ENCODE results near the gene NPFFR1.

Gene NPFFR1

GRCh38 chr10:70289739-70290138, 5.9 kb upstream of the NPFFR1 start:
- no peak for DNase-seq (ENCODE audit: low read depth)
- no peak overlapping the region for H3K4me3 ChIP-seq (ENCODE audit: low read length)
- TF ChIP-seq, protein P1, sequence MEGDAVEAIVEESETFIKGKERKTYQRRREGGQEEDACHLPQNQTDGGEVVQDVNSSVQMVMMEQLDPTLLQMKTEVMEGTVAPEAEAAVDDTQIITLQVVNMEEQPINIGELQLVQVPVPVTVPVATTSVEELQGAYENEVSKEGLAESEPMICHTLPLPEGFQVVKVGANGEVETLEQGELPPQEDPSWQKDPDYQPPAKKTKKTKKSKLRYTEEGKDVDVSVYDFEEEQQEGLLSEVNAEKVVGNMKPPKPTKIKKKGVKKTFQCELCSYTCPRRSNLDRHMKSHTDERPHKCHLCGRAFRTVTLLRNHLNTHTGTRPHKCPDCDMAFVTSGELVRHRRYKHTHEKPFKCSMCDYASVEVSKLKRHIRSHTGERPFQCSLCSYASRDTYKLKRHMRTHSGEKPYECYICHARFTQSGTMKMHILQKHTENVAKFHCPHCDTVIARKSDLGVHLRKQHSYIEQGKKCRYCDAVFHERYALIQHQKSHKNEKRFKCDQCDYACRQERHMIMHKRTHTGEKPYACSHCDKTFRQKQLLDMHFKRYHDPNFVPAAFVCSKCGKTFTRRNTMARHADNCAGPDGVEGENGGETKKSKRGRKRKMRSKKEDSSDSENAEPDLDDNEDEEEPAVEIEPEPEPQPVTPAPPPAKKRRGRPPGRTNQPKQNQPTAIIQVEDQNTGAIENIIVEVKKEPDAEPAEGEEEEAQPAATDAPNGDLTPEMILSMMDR (conservative IDR thresholded peaks at IDR 0.05; ENCODE audit: low read depth, low read length): no peak

GRCh38 chr10:70286616-70287015, 2.8 kb upstream of the NPFFR1 start:
- TF ChIP-seq, protein P1 (conservative IDR thresholded peaks at IDR 0.05; ENCODE audit: low read depth, low read length): no peak
- no peak overlapping the region for H3K4me3 ChIP-seq (ENCODE audit: low read length)
- DNase-seq (ENCODE audit: low read depth): no peak

GRCh38 chr10:70285476-70285831, 1.6 kb upstream of the NPFFR1 start:
- DNase-seq (ENCODE audit: low read depth): no peak
- no peak overlapping the region for H3K4me3 ChIP-seq (ENCODE audit: low read length)
- TF ChIP-seq, protein P1 (conservative IDR thresholded peaks at IDR 0.05; ENCODE audit: low read depth, low read length): no peak

DNA sequence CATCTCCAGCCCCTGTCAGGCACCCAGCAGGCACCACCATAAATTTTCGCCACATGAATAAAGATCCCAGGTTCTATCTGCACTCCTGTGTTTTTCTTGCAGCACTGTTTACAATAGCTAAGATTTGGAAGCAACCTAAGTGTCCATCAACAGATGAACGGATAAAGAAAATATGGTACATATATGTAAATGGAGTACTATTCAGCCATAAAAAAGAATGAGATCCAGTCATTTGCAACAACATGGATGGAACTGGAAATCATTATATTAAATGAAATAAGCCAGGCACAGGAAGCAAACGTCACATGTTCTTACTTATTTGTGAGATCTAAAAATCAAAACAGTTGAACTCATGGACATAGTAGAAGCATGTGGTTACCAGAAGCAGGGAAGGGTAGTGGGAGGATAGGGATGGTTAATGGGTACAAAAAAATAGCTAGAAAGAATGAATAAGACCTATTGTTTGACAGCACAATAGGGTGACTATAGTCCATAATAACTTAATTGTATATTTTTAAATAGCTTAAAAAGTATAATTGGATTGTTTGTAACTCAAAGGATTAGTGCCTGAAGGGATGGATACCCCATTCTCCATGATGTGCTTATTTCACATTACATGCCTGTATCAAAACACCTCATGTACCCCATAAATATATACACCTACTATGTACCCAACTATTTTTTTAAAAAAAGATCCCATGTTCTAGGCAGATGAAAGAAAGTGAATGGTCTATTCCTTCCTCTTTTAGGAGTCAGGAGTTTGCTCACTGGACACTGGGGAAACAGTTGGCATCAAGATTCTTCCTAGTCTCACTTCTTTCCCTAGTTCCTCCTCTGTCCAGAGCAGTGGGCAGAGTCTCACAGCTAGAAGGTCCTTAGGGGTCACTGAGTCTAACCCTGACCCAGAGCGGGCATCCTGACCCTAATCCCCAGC, 1.0 kb upstream of the NPFFR1 start:
- TF ChIP-seq, protein P1 (conservative IDR thresholded peaks at IDR 0.05; ENCODE audit: low read depth, low read length): no peak
- H3K4me3 ChIP-seq (ENCODE audit: low read length): no peak overlapping the region
- DNase-seq (ENCODE audit: low read depth): no peak

- DNase-seq (ENCODE audit: low read depth): no peak
- TF ChIP-seq, protein P1 (conservative IDR thresholded peaks at IDR 0.05; ENCODE audit: low read depth, low read length): no peak
- no peak overlapping the region for H3K4me3 ChIP-seq (ENCODE audit: low read length)
Measured at GRCh38 chr10:70283071-70283444, 746 bp downstream of the NPFFR1 start.

DNA sequence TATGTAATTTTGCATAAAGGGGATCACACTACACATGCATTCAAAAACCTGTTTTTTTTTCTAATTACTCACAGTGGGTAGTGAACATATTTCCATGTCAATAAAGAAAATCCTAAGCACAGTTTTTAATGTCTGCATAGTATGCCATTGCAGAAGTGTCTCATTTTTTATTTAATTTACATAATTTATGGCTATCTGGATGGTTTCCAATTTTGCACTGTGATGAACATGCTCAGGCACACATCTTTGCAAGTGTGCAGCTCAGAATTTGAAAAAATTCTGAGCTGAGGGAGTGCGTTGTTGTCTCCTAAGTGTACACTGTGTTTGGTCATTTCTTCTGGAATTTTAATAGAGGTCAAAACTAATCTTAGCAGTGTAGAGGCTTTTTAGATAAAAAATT, 2.2 kb downstream of the NPFFR1 start:
- TF ChIP-seq, protein P1 (conservative IDR thresholded peaks at IDR 0.05; ENCODE audit: low read depth, low read length): no peak
- DNase-seq (ENCODE audit: low read depth): no peak

DNA sequence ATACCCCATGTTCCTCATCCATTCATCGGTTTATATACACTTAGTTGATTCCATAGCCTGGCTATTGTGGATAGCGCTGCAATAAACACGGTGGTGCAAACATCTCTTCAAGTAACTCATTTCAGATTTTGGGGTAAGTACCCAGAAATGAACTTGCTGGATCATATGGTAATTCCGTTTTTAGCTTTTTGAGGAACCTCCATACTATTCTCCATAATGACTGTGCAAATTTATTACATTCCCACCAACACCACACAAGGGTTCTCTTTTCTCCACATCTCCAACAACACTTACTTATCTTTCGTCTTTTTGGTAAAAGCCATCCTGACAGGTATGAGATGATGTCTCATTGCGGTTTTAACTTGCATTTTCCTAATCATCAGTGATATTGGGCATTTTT, 3.7 kb downstream of the NPFFR1 start:
- H3K4me3 ChIP-seq (ENCODE audit: low read length): no peak overlapping the region
- TF ChIP-seq, protein P1 (conservative IDR thresholded peaks at IDR 0.05; ENCODE audit: low read depth, low read length): no peak
- DNase-seq (ENCODE audit: low read depth): no peak

More for the DNA sequence above, 2.2 kb downstream of the NPFFR1 start:
- H3K4me3 ChIP-seq (ENCODE audit: low read length): no peak overlapping the region
